CD4-positive, alpha-beta T cell (primary cell): ENCODE data around the gene RALGPS1. TPM values are rescaled to one million over a fixed set of nuclear protein-coding genes. Genes with fewer than 3 reads are reported as not detected.
A peak's percentile ranks its signal among the peaks of the same experiment; 100 is the strongest.

Experiments used
- ATAC-seq: fragments of 200-7000 bp; cut with Tn5 transposase; one replicate; pipeline ENCODE4 v1.10.0; 2022; ENCODE audit warnings: mild to moderate bottlenecking; ENCODE audit not compliant: poor library complexity
- CTCF ChIA-PET: fragments of 350-600 bp; sonication (Branson Sonifier 250); formaldehyde crosslinking; loops from one replicate; lab custom pipeline; 2021; ENCODE audit warnings: antibody characterized with exemption, inconsistent platforms; lab: Charles Lee
- POLR2A ChIA-PET: fragments of 350-600 bp; sonication (Branson Sonifier 250); formaldehyde crosslinking; loops from one replicate; lab custom pipeline; 2021; ENCODE audit warnings: antibody characterized with exemption, inconsistent platforms; lab: Charles Lee
- DNase-seq, 14 experiments: peaks; one replicate each; pipeline ENCODE4 v3.0.0-alpha.2; 2013 to 2020; ENCODE audit warnings: mixed read lengths in 2 of 14
- H3K27ac ChIP-seq, 2 donors: one replicate each; pipeline versions ENCODE4 v1.5.1 to v1.7.0; 2013; ENCODE audit warnings: low read length in 2 of 2, low read depth in 1 of 2, mild to moderate bottlenecking in 1 of 2
- H3K27me3 ChIP-seq, 2 experiments: 1 replicate in 1 of 2; 2 replicates in 1 of 2; pipeline versions ENCODE4 v1.6.1 to v1.7.0; 2013; ENCODE audit warnings: low read length in 2 of 2, control low read depth in 1 of 2, mild to moderate bottlenecking in 1 of 2, moderate library complexity in 1 of 2; ENCODE audit not compliant: insufficient read depth in 2 of 2, control insufficient read depth in 1 of 2
- H3K36me3 ChIP-seq: one replicate; pipeline ENCODE4 v1.6.1; 2013; ENCODE audit warnings: low read length, control low read depth; ENCODE audit not compliant: insufficient read depth
- H3K4me1 ChIP-seq: one replicate; pipeline ENCODE4 v1.6.1; 2013; ENCODE audit warnings: low read length, control low read depth; ENCODE audit not compliant: insufficient read depth
- H3K4me3 ChIP-seq: one replicate; pipeline ENCODE4 v1.5.1; 2013; ENCODE audit warnings: mild to moderate bottlenecking, low read length, moderate library complexity
- H3K9me3 ChIP-seq, 2 experiments: 1 replicate in 1 of 2; 2 replicates in 1 of 2; pipeline versions ENCODE4 v1.6.1 to v1.7.0; 2013; ENCODE audit warnings: low read length in 2 of 2, mild to moderate bottlenecking in 2 of 2, control low read depth in 1 of 2, moderate library complexity in 1 of 2; ENCODE audit not compliant: control insufficient read depth in 1 of 2, insufficient read depth in 1 of 2
- H3K27ac Mint-ChIP-seq: one replicate; pipeline ENCODE4 v1.8.0; 2020; ENCODE audit warnings: mixed read lengths
- H3K27me3 Mint-ChIP-seq: one replicate; pipeline ENCODE4 v1.8.0; 2021; ENCODE audit warnings: mixed read lengths
- H3K36me3 Mint-ChIP-seq: one replicate; pipeline ENCODE4 v1.8.0; 2021; ENCODE audit warnings: low read depth, mixed read lengths
- H3K4me1 Mint-ChIP-seq: one replicate; pipeline ENCODE4 v1.8.0; 2021; ENCODE audit warnings: low read depth, mixed read lengths
- H3K4me3 Mint-ChIP-seq: one replicate; pipeline ENCODE4 v1.8.0; 2020; ENCODE audit warnings: mild to moderate bottlenecking, mixed read lengths
- H3K9me3 Mint-ChIP-seq: one replicate; pipeline ENCODE4 v1.8.0; 2020; ENCODE audit warnings: mixed read lengths
- CTCF ChIP-seq: fragments of 200-600 bp; IDR thresholded peaks from one replicate; pipeline ENCODE4 v1.8.0; 2022; ENCODE audit warnings: antibody characterized with exemption, mild to moderate bottlenecking
- intact Hi-C, 2 experiments: fragments of 100-400 bp; cut with DNase I in 1 of 2; cut with micrococcal nuclease in 1 of 2; formaldehyde crosslinking; loops; one replicate each; pipeline versions ENCODE4 v1.15.1 to v1.9.0; 2023 to 2025; cut with DNase I, micrococcal nuclease
- total RNA-seq, 174 experiments: library from RNA in 2 of 174; stranded (reverse) in 2 of 174; gene quantifications; one replicate each; pipeline ENCODE4 v1.2.3 and lab custom pipeline; 2021 to 2026

Gene RALGPS1
- total RNA-seq, 2 experiments from 2014 or later = 5.8 to 6.3 TPM

- no peak for TF ChIP-seq CTCF
- POLR2A ChIA-PET = interaction anchor here (0.8 kb wide), 1 partner anchor 133 kb away, joined by 4 read pairs; no protein-coding TSS in a partner anchor
- no peaks in the 10 kb centered on the region for H3K36me3 Mint-ChIP-seq
- DNase-seq (peak in 1 of 14 experiments; percentile 8), ATAC-seq (no peak)
- no peaks in the 10 kb centered on the region for H3K9me3 Mint-ChIP-seq
- no peaks in the 10 kb centered on the region for H3K9me3 ChIP-seq
- H3K36me3 ChIP-seq = no peaks in the 10 kb centered on the region
- H3K27me3 ChIP-seq = no peaks in the 10 kb centered on the region
- no peak overlapping the region for H3K27ac Mint-ChIP-seq
- CTCF ChIA-PET = interaction anchor here (0.6 kb wide), 1 partner anchor 138 kb away, joined by 3 read pairs; no protein-coding TSS in a partner anchor
- intact Hi-C loops = no loop called here
- H3K4me1 ChIP-seq = no peaks in the 10 kb centered on the region
- H3K27me3 Mint-ChIP-seq = no peaks in the 10 kb centered on the region
- no peak overlapping the region for H3K4me3 Mint-ChIP-seq
- H3K4me1 Mint-ChIP-seq = no peaks in the 10 kb centered on the region
- H3K27ac ChIP-seq = no peak overlapping the region
- H3K4me3 ChIP-seq = no peak overlapping the region
These were observed 223.9 kb downstream of the RALGPS1 start for GRCh38 chr9:127138444-127138843.

- CTCF ChIA-PET = no interaction called here
- Histone ChIP-seq H3K9me3 (no peaks in the 10 kb centered on the region), H3K36me3 (no peaks in the 10 kb centered on the region), H3K27ac (no peak overlapping the region), H3K27me3 (no peaks in the 10 kb centered on the region), H3K4me3 (no peak overlapping the region), H3K4me1 (no peaks in the 10 kb centered on the region)
- TF ChIP-seq CTCF = no peak
- DNase-seq (no peak), ATAC-seq (no peak)
- no peaks in the 10 kb centered on the region for H3K27me3 Mint-ChIP-seq
- H3K27ac Mint-ChIP-seq = no peak overlapping the region
- H3K36me3 Mint-ChIP-seq = no peaks in the 10 kb centered on the region
- POLR2A ChIA-PET = interaction anchor here (0.8 kb wide), 1 partner anchor 134 kb away, joined by 4 read pairs; no protein-coding TSS in a partner anchor
- H3K4me1 Mint-ChIP-seq = no peaks in the 10 kb centered on the region
- H3K4me3 Mint-ChIP-seq = no peak overlapping the region
- intact Hi-C loops = no loop called here
- no peaks in the 10 kb centered on the region for H3K9me3 Mint-ChIP-seq
These were observed 224.6 kb downstream of the RALGPS1 start for GRCh38 chr9:127139071-127139731.

GRCh38 chr9:127139775-127140174 lies 225.2 kb downstream of the RALGPS1 start:
- H3K4me1 Mint-ChIP-seq = no peaks in the 10 kb centered on the region
- H3K9me3 Mint-ChIP-seq = no peaks in the 10 kb centered on the region
- no peak overlapping the region for H3K27ac ChIP-seq
- no peak overlapping the region for H3K27ac Mint-ChIP-seq
- no peaks in the 10 kb centered on the region for H3K9me3 ChIP-seq
- H3K27me3 ChIP-seq = no peaks in the 10 kb centered on the region
- no peaks in the 10 kb centered on the region for H3K36me3 Mint-ChIP-seq
- DNase-seq (peak in 1 of 14 experiments; percentile 16), ATAC-seq (no peak)
- H3K4me3 Mint-ChIP-seq = no peak overlapping the region
- ChIA-PET POLR2A (no interaction called here), CTCF (no interaction called here)
- no peaks in the 10 kb centered on the region for H3K27me3 Mint-ChIP-seq
- H3K4me3 ChIP-seq = no peak overlapping the region
- H3K4me1 ChIP-seq = no peaks in the 10 kb centered on the region
- intact Hi-C loops = no loop called here
- no peak for TF ChIP-seq CTCF
- H3K36me3 ChIP-seq = no peaks in the 10 kb centered on the region
